Kidney glomerular epithelial cell (primary cell): ENCODE measurements around the gene SARDH.

Experiments used
- DNase-seq: peaks from one replicate; lab custom pipeline; 2025; lab: John Stamatoyannopoulos, UW

SARDH gene

GRCh38 chr9:133647148-133647547 is 91.0 kb downstream of the SARDH start:
- DNase-seq = no peak

DNA sequence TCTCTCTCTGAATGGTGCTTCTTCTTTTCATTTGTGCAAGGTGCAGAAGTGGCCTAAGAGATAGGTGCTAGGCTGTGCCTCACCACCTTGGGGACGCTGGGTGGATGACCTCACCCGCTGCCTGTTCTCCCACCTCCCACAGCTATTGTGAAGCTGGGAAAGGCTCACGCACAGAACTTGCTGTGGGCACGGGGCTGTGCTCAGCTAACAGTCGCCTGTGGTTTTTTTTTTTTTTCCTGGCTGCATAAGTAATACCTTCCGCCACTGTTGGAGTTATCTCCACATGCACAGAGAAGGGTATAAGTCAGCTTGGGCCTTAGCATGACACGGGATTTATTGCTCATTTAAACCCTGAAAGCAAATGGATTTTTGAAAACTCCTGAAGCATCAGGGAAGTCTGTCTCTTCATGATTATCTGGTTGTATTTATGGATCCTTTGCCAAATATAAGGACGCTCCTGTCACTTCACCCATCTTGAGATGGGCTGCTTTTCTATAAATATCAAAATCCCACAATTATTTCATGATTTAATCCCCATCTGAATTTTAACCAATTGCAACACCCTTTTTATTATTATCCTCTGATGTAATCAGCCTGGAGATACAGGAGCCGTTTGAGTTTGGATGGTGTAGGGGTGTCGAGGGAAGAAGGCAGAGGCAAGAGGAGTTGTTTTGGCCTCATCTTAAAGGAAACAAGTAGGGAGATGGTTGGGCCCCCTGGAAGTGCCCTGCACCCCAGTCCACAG is 93.0 kb downstream of the SARDH start:
- no peak for DNase-seq

- no peak for DNase-seq
Measured at GRCh38 chr9:133643978-133644760, 94.0 kb downstream of the SARDH start.

DNA sequence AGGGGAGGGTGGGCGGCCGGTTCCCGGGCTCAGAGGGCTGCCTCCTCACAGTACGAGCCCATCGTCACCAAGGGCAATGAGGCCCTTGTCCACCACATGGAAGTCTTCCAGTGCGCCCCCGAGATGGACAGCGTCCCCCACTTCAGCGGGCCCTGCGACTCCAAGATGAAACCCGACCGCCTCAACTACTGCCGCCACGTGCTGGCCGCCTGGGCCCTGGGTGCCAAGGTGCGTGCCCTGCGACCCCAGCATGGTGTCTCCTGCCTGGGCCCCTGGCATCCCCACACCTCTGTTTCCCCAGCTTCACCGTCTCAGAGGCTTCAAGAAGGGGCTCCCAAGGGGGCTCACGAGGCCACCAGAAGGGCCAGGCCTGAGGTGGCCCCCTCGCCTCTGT is 94.8 kb downstream of the SARDH start:
- DNase-seq = no peak

DNA sequence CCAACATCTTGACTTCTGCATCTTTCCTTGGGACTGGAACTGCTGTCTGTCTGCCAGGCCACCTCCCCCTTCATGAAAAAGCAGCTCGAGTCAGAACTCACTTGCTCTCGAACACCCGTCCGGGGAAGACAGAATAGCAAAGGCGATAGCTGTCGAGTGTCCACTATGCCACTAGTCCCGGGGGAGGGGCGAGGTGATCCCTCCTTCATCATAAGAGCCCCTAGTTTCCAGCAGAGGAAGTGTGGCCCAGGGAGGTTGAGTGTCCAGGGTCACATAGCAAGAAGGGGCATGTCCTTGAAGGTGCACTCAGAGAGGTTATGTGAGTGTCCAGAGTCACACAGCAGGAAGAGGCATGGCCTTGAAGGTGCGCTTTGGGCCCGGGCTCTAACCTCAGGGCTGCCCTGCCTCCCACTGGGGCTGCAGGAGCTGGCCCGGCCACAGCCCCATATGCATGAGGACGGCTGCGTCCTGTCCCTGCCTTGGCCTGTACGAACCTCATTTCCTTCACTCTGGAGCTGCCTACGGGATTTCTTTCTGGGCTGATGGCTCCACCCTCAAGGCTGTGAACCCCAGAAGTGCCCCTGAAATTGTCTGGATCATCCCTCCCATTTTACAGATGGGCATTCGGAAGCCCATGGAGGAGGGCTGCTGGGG is 95.3 kb downstream of the SARDH start:
- DNase-seq = no peak

GRCh38 chr9:133641861-133642595 is 96.1 kb downstream of the SARDH start:
- DNase-seq = no peak

DNA sequence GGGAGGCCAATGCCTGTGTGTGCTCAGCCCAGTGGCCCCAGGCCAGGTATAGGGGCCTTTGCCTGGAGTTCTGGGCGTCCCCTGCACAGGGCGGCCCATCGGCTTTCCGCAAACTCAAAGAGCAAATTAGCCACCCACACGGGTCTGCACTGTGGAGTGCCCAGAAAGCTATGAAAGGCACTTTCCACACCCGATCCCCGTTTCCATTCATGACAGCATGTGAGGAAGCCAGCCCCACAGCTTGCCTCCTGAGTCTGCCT is 96.8 kb downstream of the SARDH start:
- no peak for DNase-seq

DNA sequence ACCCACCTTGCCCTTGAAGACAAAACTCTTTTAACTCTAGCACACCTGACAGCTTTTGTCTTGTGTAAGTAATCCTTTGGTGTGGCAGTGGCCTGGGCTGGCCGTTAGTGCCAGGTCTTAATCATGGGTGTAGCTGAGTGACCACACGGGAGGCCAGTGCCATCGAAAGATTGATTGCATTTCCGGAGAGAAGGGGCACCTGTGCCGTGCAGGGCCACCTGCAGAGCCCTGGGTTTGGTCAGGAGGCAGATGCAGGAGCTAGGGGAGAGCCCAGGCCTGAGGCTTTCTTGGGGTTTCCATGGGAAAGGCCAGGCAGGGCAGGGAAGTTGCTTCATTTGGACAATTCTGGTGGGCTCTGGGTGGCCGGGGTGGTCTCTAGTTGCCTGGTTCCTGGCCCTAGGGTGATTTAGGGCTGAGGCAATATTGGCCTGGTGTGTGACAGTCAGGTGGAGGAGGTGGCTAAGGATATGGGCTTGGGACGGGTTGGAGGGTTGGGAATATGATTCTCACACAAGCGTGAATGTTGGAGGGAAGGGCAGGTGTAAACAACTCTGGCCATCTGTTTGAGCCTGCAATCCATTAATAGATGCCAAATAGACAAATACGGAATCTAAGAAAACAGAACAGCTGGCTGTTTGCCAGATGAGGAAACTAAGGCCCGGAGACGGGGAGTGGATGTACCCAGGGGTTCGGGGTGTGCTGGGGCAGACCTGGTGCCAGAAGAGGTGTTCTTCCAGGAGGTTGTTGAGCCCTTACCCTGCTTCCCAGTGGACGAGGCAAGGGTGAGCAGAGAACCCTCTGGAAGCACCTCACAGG is 97.4 kb downstream of the SARDH start:
- no peak for DNase-seq

GRCh38 chr9:133640160-133640559 is 98.0 kb downstream of the SARDH start:
- DNase-seq = no peak

GRCh38 chr9:133639613-133640012 is 98.5 kb downstream of the SARDH start:
- no peak for DNase-seq

- DNase-seq = no peak
Measured at GRCh38 chr9:133638711-133639110, 99.4 kb downstream of the SARDH start.

GRCh38 chr9:133638076-133638475 is 100.1 kb downstream of the SARDH start:
- DNase-seq = no peak

GRCh38 chr9:133637451-133638055 is 100.6 kb downstream of the SARDH start:
- no peak for DNase-seq

GRCh38 chr9:133636902-133637301 is 101.2 kb downstream of the SARDH start:
- DNase-seq = no peak

- DNase-seq = no peak
Measured at GRCh38 chr9:133635533-133636531, 102.3 kb downstream of the SARDH start, which contains the start of gene DBH. DBH (plus strand) TSS chr9:133636363; CDS start chr9:133636372, 9 bp downstream.

GRCh38 chr9:133635098-133635497 is 103.1 kb downstream of the SARDH start:
- no peak for DNase-seq

GRCh38 chr9:133634081-133634691 is 104.0 kb downstream of the SARDH start:
- DNase-seq = no peak

- no peak for DNase-seq
Measured at GRCh38 chr9:133633681-133634080, 104.5 kb downstream of the SARDH start.
